ENCODE results near the gene IRX6. TPM values are rescaled to one million over a fixed set of nuclear protein-coding genes. Genes with fewer than 3 reads are reported as not detected.

The IRX6 gene
- total RNA-seq, 1 experiment from 2014 or later, result not detected

GRCh38 chr16:55377840-55378239 is 53.8 kb downstream of the IRX6 start:
- no peak for TF ChIP-seq CTCF (conservative IDR thresholded peaks at IDR 0.05)
- Histone ChIP-seq H2AK5ac (ENCODE audit: insufficient read length, low read length) (no peak overlapping the region), H3K79me1 (ENCODE audit: insufficient read depth, low read depth, low read length, poor library complexity, severe bottlenecking) (no peaks in the 10 kb centered on the region), H3K4me2 (ENCODE audit: insufficient read depth, insufficient read length, low read length) (no peak overlapping the region), H3K27ac (ENCODE audit: insufficient read length, low read depth, low read length) (no peak overlapping the region), H2BK20ac (ENCODE audit: low read depth, low read length, poor library complexity, severe bottlenecking) (no peak overlapping the region), H3T11ph (ENCODE audit: low read length) (no peak overlapping the region), H3K79me2 (ENCODE audit: insufficient read depth, low read length) (no peaks in the 10 kb centered on the region), H2BK5ac (ENCODE audit: insufficient read length, low read length) (no peak overlapping the region), H2BK120ac (ENCODE audit: low read depth, low read length, poor library complexity, severe bottlenecking) (no peak overlapping the region), H4K20me1 (ENCODE audit: control insufficient read depth, insufficient read depth, insufficient read length) (no peaks in the 10 kb centered on the region), H3K9ac (ENCODE audit: extremely low read depth, insufficient read length, low read length) (no peak overlapping the region), H2BK12ac (ENCODE audit: insufficient read length, low read depth, low read length) (no peak overlapping the region), H3K4ac (ENCODE audit: low read depth, low read length) (no peak overlapping the region), H3K18ac (ENCODE audit: insufficient read length, low read depth, low read length) (no peak overlapping the region), H3K14ac (ENCODE audit: insufficient read depth, low read length) (no peak overlapping the region), H2AFZ (ENCODE audit: low read length) (no peak overlapping the region), H2BK15ac (ENCODE audit: low read depth, low read length) (no peak overlapping the region), H3K23ac (ENCODE audit: insufficient read length, low read depth, low read length) (no peak overlapping the region), H4K8ac (replicated peaks; ENCODE audit: insufficient read length, low read depth, low read length) (no peak overlapping the region), H3K56ac (ENCODE audit: insufficient read length, low read depth, low read length) (no peak overlapping the region), H3K27me3 (ENCODE audit: insufficient read depth, low read length) (no peaks in the 10 kb centered on the region), H4K91ac (ENCODE audit: insufficient read length, low read depth, low read length) (no peak overlapping the region), H3K23me2 (ENCODE audit: insufficient read length, low read depth, low read length, poor library complexity, severe bottlenecking) (no peaks in the 10 kb centered on the region), H3K4me1 (ENCODE audit: insufficient read depth, low read length) (no peaks in the 10 kb centered on the region), H4K5ac (ENCODE audit: insufficient read length, low read depth, low read length) (no peak overlapping the region), H3K9me3 (ENCODE audit: control insufficient read depth, low read depth, low read length) (no peaks in the 10 kb centered on the region)
- DNase-seq, result no peak
- H3K27me3 Mint-ChIP-seq (ENCODE audit: low read depth), result peaks cover 5% of the 10 kb centered on the region
- H3K36me3 Mint-ChIP-seq (ENCODE audit: insufficient read depth in 1 of 3, low read depth in 3 of 3), result no peaks in the 10 kb centered on the region; a peak in 1 of 7 replicates
- no peak overlapping the region for H3K4me3 Mint-ChIP-seq
- peaks cover 9 to 17% of the 10 kb centered on the region in 2 experiments for H3K4me1 Mint-ChIP-seq
- H3K27ac Mint-ChIP-seq, result no peak overlapping the region
- no CpG with 5 or more reads among the region's 7 CpGs for WGBS (ENCODE audit: extremely low coverage, insufficient read length, low lambda C conversion rate)
- no peaks in the 10 kb centered on the region for H3K9me3 Mint-ChIP-seq
